H9 (cell line): ENCODE data around the gene LRRC51. TPM values are rescaled to one million over a fixed set of nuclear protein-coding genes. Genes with fewer than 3 reads are reported as not detected.

Experiments
- DNase-seq: peaks from one replicate; pipeline ENCODE4 v3.0.0-alpha.2; 2017
- H2AFZ ChIP-seq: one replicate; pipeline ENCODE4 v1.6.1; 2013; ENCODE audit warnings: mild to moderate bottlenecking, low read length, control low read depth, moderate library complexity
- H2AK5ac ChIP-seq: 2 replicates; pipeline ENCODE4 v1.6.1; 2013; ENCODE audit warnings: low read length, control low read depth, mixed read lengths; ENCODE audit not compliant: insufficient read length
- H2BK120ac ChIP-seq: one replicate; pipeline ENCODE4 v1.6.1; 2013; ENCODE audit warnings: low read depth, mild to moderate bottlenecking, low read length, control low read depth, inconsistent platforms; ENCODE audit not compliant: poor library complexity, severe bottlenecking
- H2BK12ac ChIP-seq: 2 replicates; pipeline ENCODE4 v1.6.1; 2013; ENCODE audit warnings: low read length, control low read depth, mixed read lengths, low read depth; ENCODE audit not compliant: insufficient read length
- H2BK15ac ChIP-seq: 2 replicates; pipeline ENCODE4 v1.6.1; 2013; ENCODE audit warnings: low read depth, low read length, control low read depth
- H2BK20ac ChIP-seq: one replicate; pipeline ENCODE4 v1.6.1; 2013; ENCODE audit warnings: low read depth, mild to moderate bottlenecking, low read length, control low read depth, inconsistent platforms; ENCODE audit not compliant: poor library complexity, severe bottlenecking
- H2BK5ac ChIP-seq: 2 replicates; pipeline ENCODE4 v1.6.1; 2013; ENCODE audit warnings: low read length, control low read depth, mixed read lengths; ENCODE audit not compliant: insufficient read length
- H3K14ac ChIP-seq: 2 replicates; pipeline ENCODE4 v1.6.1; 2013; ENCODE audit warnings: low read length, control low read depth; ENCODE audit not compliant: insufficient read depth
- H3K18ac ChIP-seq: 2 replicates; pipeline ENCODE4 v1.6.1; 2013; ENCODE audit warnings: low read depth, mild to moderate bottlenecking, mixed read lengths, low read length, control low read depth; ENCODE audit not compliant: insufficient read length
- H3K23ac ChIP-seq: 2 replicates; pipeline ENCODE4 v1.6.1; 2013; ENCODE audit warnings: low read length, control low read depth, mixed read lengths, low read depth; ENCODE audit not compliant: insufficient read length
- H3K23me2 ChIP-seq: 2 replicates; pipeline ENCODE4 v1.6.1; 2013; ENCODE audit warnings: low read depth, mild to moderate bottlenecking, mixed read lengths, low read length, control low read depth; ENCODE audit not compliant: insufficient read length, poor library complexity, severe bottlenecking
- H3K27ac ChIP-seq: 2 replicates; pipeline ENCODE4 v1.5.1; 2013; ENCODE audit warnings: low read length, control low read depth, mixed read lengths, low read depth; ENCODE audit not compliant: insufficient read length
- H3K27me3 ChIP-seq: 2 replicates; pipeline ENCODE4 v1.6.1; 2013; ENCODE audit warnings: low read length, control low read depth, inconsistent platforms; ENCODE audit not compliant: insufficient read depth
- H3K4ac ChIP-seq: 2 replicates; pipeline ENCODE4 v1.6.1; 2013; ENCODE audit warnings: low read depth, mild to moderate bottlenecking, control low read depth, inconsistent platforms, low read length, moderate library complexity
- H3K4me1 ChIP-seq: 2 replicates; pipeline ENCODE4 v1.6.1; 2013; ENCODE audit warnings: low read length, control low read depth, inconsistent platforms; ENCODE audit not compliant: insufficient read depth
- H3K4me2 ChIP-seq: 2 replicates; pipeline ENCODE4 v1.6.1; 2013; ENCODE audit warnings: low read length, control low read depth, mixed read lengths; ENCODE audit not compliant: insufficient read length, insufficient read depth
- H3K56ac ChIP-seq: 2 replicates; pipeline ENCODE4 v1.6.1; 2013; ENCODE audit warnings: low read depth, mild to moderate bottlenecking, mixed read lengths, low read length, control low read depth; ENCODE audit not compliant: insufficient read length
- H3K79me1 ChIP-seq: 2 replicates; pipeline ENCODE4 v1.6.1; 2013; ENCODE audit warnings: low read depth, mild to moderate bottlenecking, moderate library complexity, low read length, control low read depth, inconsistent platforms; ENCODE audit not compliant: insufficient read depth, poor library complexity, severe bottlenecking
- H3K79me2 ChIP-seq: 2 replicates; pipeline ENCODE4 v1.6.1; 2013; ENCODE audit warnings: low read length, control low read depth, inconsistent platforms; ENCODE audit not compliant: insufficient read depth
- H3K9ac ChIP-seq: 2 replicates; pipeline ENCODE4 v1.6.1; 2013; ENCODE audit warnings: low read length, control low read depth, mixed read lengths; ENCODE audit not compliant: insufficient read length; ENCODE audit errors: extremely low read depth
- H3K9me3 ChIP-seq: one replicate; pipeline ENCODE4 v1.6.1; 2013; ENCODE audit warnings: low read depth, low read length, inconsistent platforms; ENCODE audit not compliant: control insufficient read depth
- H3T11ph ChIP-seq: one replicate; pipeline ENCODE4 v1.6.1; 2013; ENCODE audit warnings: mild to moderate bottlenecking, low read length, control low read depth, inconsistent platforms
- H4K20me1 ChIP-seq: one replicate; pipeline ENCODE4 v1.6.1; 2013; ENCODE audit not compliant: control insufficient read depth, insufficient read length, insufficient read depth
- H4K5ac ChIP-seq: 2 replicates; pipeline ENCODE4 v1.6.1; 2013; ENCODE audit warnings: low read depth, mild to moderate bottlenecking, mixed read lengths, low read length, control low read depth; ENCODE audit not compliant: insufficient read length
- H4K8ac ChIP-seq: replicated peaks from 2 replicates; pipeline ENCODE4 v1.6.1; 2013; ENCODE audit warnings: low read length, control low read depth, mixed read lengths, low read depth; ENCODE audit not compliant: insufficient read length
- H4K91ac ChIP-seq: 2 replicates; pipeline ENCODE4 v1.6.1; 2013; ENCODE audit warnings: low read depth, mild to moderate bottlenecking, moderate library complexity, mixed read lengths, low read length, control low read depth; ENCODE audit not compliant: insufficient read length
- H3K27ac Mint-ChIP-seq, 3 experiments: 2 replicates in 2 of 3; 3 replicates in 1 of 3; pipeline ENCODE4 v1.8.0; 2020 to 2021; ENCODE audit warnings: mixed read lengths in 3 of 3, mild to moderate bottlenecking in 1 of 3, moderate library complexity in 1 of 3
- H3K27me3 Mint-ChIP-seq: 2 replicates; pipeline ENCODE4 v1.8.0; 2021; ENCODE audit warnings: low read depth, mild to moderate bottlenecking, moderate library complexity, mixed read lengths
- H3K36me3 Mint-ChIP-seq, 3 experiments: 2 replicates in 2 of 3; 3 replicates in 1 of 3; pipeline ENCODE4 v1.8.0; 2020 to 2021; ENCODE audit warnings: low read depth in 3 of 3, mixed read lengths in 3 of 3; ENCODE audit not compliant: insufficient read depth in 1 of 3
- H3K4me1 Mint-ChIP-seq, 2 experiments: 2 replicates each; pipeline ENCODE4 v1.8.0; 2020; ENCODE audit warnings: mixed read lengths in 2 of 2
- H3K4me3 Mint-ChIP-seq, 2 experiments: 2 replicates in 1 of 2; 3 replicates in 1 of 2; pipeline ENCODE4 v1.8.0; 2020 to 2021; ENCODE audit warnings: mild to moderate bottlenecking in 2 of 2, mixed read lengths in 2 of 2, moderate library complexity in 1 of 2
- H3K9me3 Mint-ChIP-seq, 2 experiments: 2 replicates in 1 of 2; 3 replicates in 1 of 2; pipeline ENCODE4 v1.8.0; 2020; ENCODE audit warnings: mild to moderate bottlenecking in 2 of 2, mixed read lengths in 2 of 2, moderate library complexity in 1 of 2
- WGBS: extraction: QIAGEN DNeasy Blood & Tissue Kit; methylation state at CpG from one replicate; pipeline ENCODE4 v1.1.7; 2013; ENCODE audit warnings: missing lambda C conversion rate, low lambda C conversion rate, mixed read lengths; ENCODE audit not compliant: insufficient read length; ENCODE audit errors: extremely low coverage; 5-methylcytosine and 5-hydroxymethylcytosine counted together
- total RNA-seq: library from RNA; stranded (reverse); gene quantifications from 2 replicates; pipeline ENCODE4 v1.2.1, GENCODE V29; 2021
- TF ChIP-seq, protein P1 (sequence below): fragments of 200-600 bp; sonication (generic); conservative IDR thresholded peaks from 3 replicates; pipeline ENCODE4 v1.8.0; 2021; ENCODE audit warnings: antibody characterized with exemption, mild to moderate bottlenecking

The LRRC51 gene
- total RNA-seq, 1 experiment from 2014 or later: 3.1 TPM

DNA sequence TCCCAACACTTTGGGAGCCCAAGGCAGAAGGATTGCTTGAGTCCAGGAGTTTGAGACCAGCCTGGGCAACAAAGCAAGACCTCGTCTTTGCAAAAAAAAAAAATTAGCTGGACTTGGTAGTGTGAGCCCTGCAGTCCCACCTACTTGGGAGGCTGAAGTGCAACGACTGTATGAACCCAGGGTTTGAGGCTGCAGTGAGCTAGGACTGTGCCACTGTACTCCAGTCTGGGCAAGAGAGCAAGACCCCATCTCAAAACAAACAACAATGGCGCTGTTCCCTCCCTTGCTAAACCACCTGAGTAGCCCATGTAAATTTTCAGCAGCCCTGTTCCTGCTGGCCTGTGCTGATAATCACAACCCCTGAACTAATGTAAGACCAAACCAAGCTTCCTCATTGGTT is 19.4 kb downstream of the LRRC51 start:
- H2BK12ac ChIP-seq: no peak overlapping the region
- no peak overlapping the region for H3K4ac ChIP-seq
- H3K23ac ChIP-seq: no peak overlapping the region
- no peaks in the 10 kb centered on the region for H3K27me3 ChIP-seq
- H3K56ac ChIP-seq: no peak overlapping the region
- no peak for DNase-seq
- no peak overlapping the region for H2BK5ac ChIP-seq
- H2BK20ac ChIP-seq: no peak overlapping the region
- H3K27ac ChIP-seq: no peak overlapping the region
- H3K4me1 ChIP-seq: no peaks in the 10 kb centered on the region; the same call in 1 of the 2 replicates
- TF ChIP-seq, protein P1, sequence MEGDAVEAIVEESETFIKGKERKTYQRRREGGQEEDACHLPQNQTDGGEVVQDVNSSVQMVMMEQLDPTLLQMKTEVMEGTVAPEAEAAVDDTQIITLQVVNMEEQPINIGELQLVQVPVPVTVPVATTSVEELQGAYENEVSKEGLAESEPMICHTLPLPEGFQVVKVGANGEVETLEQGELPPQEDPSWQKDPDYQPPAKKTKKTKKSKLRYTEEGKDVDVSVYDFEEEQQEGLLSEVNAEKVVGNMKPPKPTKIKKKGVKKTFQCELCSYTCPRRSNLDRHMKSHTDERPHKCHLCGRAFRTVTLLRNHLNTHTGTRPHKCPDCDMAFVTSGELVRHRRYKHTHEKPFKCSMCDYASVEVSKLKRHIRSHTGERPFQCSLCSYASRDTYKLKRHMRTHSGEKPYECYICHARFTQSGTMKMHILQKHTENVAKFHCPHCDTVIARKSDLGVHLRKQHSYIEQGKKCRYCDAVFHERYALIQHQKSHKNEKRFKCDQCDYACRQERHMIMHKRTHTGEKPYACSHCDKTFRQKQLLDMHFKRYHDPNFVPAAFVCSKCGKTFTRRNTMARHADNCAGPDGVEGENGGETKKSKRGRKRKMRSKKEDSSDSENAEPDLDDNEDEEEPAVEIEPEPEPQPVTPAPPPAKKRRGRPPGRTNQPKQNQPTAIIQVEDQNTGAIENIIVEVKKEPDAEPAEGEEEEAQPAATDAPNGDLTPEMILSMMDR: no peak
- no peak overlapping the region for H3K18ac ChIP-seq
- peak overlapping the region; percentile 14 for H4K5ac ChIP-seq
- no peaks in the 10 kb centered on the region for H3K27me3 Mint-ChIP-seq
- H3K4me2 ChIP-seq: no peak overlapping the region
- no peak overlapping the region for H3K27ac Mint-ChIP-seq
- no peak overlapping the region for H4K91ac ChIP-seq
- no peaks in the 10 kb centered on the region for H3K9me3 Mint-ChIP-seq
- H4K20me1 ChIP-seq: peaks cover 2% of the 10 kb centered on the region
- H3K79me2 ChIP-seq: peaks cover 14% of the 10 kb centered on the region; the same call in 1 of the 2 replicates
- WGBS: no CpG with 5 or more reads among the region's 3 CpGs
- no peak overlapping the region for H3K9ac ChIP-seq
- H2AK5ac ChIP-seq: no peak overlapping the region
- H3K36me3 Mint-ChIP-seq: peaks cover 23 to 58% (median 47%) of the 10 kb centered on the region in 3 experiments
- H3K23me2 ChIP-seq: peaks cover 7% of the 10 kb centered on the region
- no peak overlapping the region for H3K14ac ChIP-seq
- H3K4me1 Mint-ChIP-seq: peaks cover 24 to 30% of the 10 kb centered on the region in 2 experiments
- no peak overlapping the region for H4K8ac ChIP-seq
- H2BK15ac ChIP-seq: no peak overlapping the region
- H3K9me3 ChIP-seq: no peaks in the 10 kb centered on the region
- no peak overlapping the region for H2AFZ ChIP-seq
- H3K4me3 Mint-ChIP-seq: no peak overlapping the region; a peak in 1 of 5 replicates
- H3K79me1 ChIP-seq: peaks cover 3% of the 10 kb centered on the region
- no peak overlapping the region for H2BK120ac ChIP-seq
- H3T11ph ChIP-seq: no peak overlapping the region
